ENCODE data around the gene TFRC.
"Not testable (repeated sequence)": the region's sequence is repeated elsewhere in the genome, so short reads cannot be mapped to it uniquely, and the experiment has no call there.

TFRC gene

DNA sequence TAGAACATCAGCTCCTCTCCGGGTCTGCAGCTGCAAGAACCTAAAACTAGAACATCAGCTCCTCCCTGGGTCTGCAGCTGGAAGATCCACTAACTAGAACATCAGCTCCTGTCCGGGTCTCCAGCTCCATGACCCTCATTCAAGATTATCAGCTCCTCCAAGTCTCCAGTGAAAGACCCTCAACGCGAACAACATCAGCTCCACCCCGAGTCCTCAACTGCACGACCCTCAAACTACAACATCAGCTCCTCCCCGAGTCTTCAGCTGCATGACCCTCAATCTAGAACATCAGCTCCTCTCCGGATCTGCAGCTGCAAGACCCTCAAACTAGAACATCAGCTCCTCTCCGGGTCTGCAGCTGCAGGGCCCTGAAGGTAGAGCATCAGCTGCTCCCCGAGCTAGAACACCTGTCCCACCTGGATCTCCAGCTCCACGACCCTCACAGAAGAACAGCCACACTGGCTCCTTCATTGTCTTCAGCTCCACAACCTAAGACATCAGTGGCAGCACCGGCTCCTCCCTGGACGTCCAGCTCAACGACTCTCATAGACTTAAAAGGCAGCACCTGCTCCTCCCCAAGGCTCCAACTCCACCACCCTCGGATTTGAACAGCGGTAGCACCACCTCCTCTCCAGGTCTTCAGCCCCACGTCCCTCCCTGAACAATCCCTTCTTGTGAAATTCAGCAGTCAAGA, 77.4 kb downstream of the TFRC start:
- DNase-seq (ENCODE audit: low read depth) = not testable (repeated sequence)

DNA sequence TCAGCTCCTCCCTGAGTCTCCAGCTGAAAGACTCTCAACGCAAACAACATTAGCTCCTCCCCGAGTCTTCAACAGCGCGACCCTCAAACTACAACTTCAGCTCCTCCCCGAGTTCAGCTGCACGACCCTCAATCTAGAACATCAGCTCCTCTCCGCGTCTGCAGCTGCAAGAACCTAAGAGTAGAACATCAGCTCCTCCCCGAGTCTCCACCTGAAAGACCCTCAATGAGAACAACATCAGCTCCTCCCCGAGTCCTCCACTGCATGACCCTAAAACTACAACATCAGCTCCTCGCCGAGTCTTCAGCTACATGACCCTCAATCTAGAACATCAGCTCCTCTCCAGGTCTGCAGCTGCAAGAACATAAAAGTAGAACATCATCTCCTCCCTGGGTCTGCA, 78.3 kb downstream of the TFRC start:
- no peak for DNase-seq (ENCODE audit: low read depth)

DNA sequence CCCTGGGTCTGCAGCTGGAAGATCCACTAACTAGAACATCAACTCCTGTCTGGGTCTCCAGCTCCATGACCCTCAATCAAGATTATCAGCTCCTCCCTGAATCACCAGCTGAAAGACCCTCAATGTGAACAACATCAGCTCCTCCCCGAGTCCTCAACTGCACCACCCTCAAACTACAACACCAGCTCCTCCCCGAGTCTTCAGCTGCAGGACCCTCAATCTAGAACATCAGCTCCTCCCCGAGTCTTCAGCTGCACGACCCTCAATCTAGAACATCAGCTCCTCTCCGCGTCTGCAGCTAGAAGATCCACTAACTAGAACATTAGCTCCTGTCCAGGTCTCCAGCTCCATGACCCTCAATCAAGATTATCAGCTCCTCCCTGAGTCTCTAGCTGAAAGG, 79.2 kb downstream of the TFRC start:
- not testable (repeated sequence) for DNase-seq (ENCODE audit: low read depth)

DNA sequence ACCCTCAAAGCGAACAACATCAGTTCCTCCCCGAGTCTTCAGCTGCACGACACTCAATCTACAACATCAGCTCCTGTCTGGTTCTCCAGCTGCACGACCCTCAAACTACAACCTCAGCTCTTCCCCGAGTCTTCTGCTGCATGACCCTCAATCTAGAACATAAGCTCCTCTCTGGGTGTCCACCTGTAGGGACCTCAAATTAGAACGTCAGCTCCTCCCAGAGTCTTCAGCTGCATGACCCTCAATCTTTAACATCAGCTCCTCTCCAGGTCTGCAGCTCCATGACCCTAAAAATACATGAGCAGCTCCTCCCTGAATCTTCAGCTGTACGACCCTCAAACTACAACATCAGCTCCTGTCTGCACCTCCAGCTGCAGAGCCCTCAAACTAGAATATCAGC, 80.7 kb downstream of the TFRC start:
- not testable (repeated sequence) for DNase-seq (ENCODE audit: low read depth)

DNA sequence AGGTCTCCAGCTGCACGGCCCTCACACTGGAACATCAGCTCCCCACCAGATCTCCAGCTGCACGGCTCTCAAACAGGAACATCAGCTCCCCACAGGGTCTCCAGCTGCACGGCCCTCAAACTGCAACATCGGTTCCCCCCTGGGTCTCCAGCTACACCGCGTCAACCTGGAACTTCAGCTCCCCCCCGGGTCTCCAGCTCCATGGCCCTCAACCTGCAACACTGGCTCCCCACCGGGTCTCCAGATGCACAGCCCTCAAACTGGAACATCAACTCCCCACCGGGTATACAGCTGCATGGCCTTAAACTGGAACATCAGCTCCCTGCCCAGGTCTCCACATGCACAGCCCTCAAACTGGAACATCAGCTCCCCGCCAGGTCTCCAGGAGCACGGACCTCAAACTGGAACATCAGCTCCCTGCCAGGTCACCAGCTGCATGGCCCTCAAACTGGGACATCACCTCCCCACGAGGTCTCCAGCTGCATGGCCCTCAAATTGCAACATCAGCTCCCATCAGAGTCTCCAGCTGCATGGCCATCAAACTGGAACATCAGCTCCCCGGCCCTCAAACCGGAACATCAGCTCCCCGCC, 81.4 kb downstream of the TFRC start:
- not testable (repeated sequence) for DNase-seq (ENCODE audit: low read depth)

DNA sequence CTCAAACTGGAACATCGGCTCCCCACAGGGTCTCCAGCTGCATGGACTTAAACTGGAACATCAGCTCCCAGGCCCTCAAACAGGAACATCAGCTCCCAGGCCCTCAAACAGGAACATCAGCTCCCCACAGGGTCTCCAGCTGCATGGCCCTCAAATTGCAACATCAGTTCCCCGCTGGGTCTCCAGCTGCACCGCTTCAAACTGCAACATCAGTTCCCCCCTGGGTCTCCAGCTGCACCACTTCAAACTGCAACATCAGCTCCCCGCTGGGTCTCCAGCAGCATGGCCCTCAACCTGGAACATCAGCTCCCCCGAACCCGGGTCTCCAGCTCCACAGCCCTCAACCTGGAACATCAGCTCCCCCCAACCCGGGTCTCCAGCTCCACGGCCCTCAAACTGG, 82.0 kb downstream of the TFRC start:
- no peak for DNase-seq (ENCODE audit: low read depth)

Data from iris pigment epithelial cell (primary cell).